ENCODE data around the gene RNF220.

DNA sequence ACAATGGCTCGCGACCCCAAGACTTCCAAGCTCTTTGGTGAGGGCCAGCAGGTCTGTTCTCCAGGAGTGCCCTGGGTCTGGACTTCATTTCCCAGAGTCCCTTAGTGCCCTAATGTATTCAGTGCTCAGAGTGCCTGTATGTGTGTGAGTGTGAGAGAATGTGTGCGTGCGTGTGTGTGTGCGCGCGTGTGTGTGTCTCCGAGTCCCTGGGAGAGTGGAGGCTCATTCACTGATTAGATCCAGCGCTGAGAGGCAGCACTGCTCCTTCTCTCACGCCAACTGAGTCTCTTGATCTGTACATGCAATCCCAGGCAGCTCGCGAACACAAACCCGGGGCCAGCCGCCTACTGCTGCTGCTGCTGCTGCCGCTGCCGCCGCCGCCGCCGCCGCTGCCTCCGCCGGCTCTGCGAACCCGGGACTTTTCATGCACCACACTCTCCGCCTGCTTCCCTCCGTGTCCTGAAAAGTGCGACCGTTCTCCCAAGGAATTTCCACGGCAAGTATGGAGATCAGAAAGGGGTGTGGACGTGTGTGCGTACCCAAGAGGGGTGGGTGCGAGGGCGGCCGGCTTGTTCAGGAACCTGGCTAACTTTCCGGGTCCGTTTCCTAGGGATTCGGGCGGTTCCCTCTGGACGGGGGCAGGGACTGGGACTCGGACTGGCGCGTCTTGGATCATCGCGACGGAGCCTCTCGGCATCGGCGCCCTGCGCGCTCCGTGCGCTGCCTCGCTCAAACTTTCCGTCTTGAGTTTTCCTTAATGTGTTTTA lies at the start of gene RNF220:
- TF ChIP-seq, protein P1, sequence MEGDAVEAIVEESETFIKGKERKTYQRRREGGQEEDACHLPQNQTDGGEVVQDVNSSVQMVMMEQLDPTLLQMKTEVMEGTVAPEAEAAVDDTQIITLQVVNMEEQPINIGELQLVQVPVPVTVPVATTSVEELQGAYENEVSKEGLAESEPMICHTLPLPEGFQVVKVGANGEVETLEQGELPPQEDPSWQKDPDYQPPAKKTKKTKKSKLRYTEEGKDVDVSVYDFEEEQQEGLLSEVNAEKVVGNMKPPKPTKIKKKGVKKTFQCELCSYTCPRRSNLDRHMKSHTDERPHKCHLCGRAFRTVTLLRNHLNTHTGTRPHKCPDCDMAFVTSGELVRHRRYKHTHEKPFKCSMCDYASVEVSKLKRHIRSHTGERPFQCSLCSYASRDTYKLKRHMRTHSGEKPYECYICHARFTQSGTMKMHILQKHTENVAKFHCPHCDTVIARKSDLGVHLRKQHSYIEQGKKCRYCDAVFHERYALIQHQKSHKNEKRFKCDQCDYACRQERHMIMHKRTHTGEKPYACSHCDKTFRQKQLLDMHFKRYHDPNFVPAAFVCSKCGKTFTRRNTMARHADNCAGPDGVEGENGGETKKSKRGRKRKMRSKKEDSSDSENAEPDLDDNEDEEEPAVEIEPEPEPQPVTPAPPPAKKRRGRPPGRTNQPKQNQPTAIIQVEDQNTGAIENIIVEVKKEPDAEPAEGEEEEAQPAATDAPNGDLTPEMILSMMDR (IDR thresholded peaks at IDR 0.05; ENCODE audit: insufficient read depth, low read depth, low read length), result no peak
- TF ChIP-seq EZH2 (IDR thresholded peaks at IDR 0.05; ENCODE audit: insufficient read depth, low read length), result no peak

Measured in astrocyte (in vitro differentiated cells and primary cell).